H1 (cell line): ENCODE data around the gene SPINK1.

Source experiments
- CEBPB ChIP-seq: IDR thresholded peaks from 2 replicates; pipeline ENCODE4 v1.6.1; 2012; ENCODE audit warnings: low read depth, low read length
- CTCF ChIP-seq, 3 experiments: IDR thresholded peaks; 1 replicate in 2 of 3; 2 replicates in 1 of 3; pipeline versions ENCODE4 v1.5.1 to v1.6.1; 2011; ENCODE audit warnings: low read length in 3 of 3, mild to moderate bottlenecking in 3 of 3, inconsistent platforms in 2 of 3, low read depth in 1 of 3, moderate library complexity in 1 of 3; ENCODE audit not compliant: insufficient read depth in 1 of 3; ENCODE audit errors: control extremely low read depth in 1 of 3
- EP300 ChIP-seq, 2 experiments: IDR thresholded peaks; 1 replicate in 1 of 2; 2 replicates in 1 of 2; pipeline ENCODE4 v1.6.1; 2011 to 2012; ENCODE audit warnings: low read depth in 2 of 2, low read length in 2 of 2, mild to moderate bottlenecking in 2 of 2, borderline replicate concordance in 1 of 2, inconsistent platforms in 1 of 2, moderate library complexity in 1 of 2
- RFX5 ChIP-seq: IDR thresholded peaks from 2 replicates; pipeline ENCODE4 v1.6.1; 2011; ENCODE audit warnings: low read depth, low read length, improper control_type of control experiment, borderline replicate concordance
- TAF1 ChIP-seq: IDR thresholded peaks from 2 replicates; pipeline ENCODE4 v1.6.1; 2011; ENCODE audit warnings: mild to moderate bottlenecking, low read depth, low read length
- TF ChIP-seq, protein P1 (sequence below): IDR thresholded peaks from 2 replicates; pipeline ENCODE4 v1.6.1; 2012; ENCODE audit warnings: inconsistent platforms

- TF ChIP-seq EP300 (IDR thresholded peaks at IDR 0.05; ENCODE audit: borderline replicate concordance in 1 of 2, low read depth in 2 of 2, low read length in 2 of 2): no peak
- TF ChIP-seq TAF1: no peak
- TF ChIP-seq, protein P1, sequence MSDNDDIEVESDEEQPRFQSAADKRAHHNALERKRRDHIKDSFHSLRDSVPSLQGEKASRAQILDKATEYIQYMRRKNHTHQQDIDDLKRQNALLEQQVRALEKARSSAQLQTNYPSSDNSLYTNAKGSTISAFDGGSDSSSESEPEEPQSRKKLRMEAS: no peak
- TF ChIP-seq RFX5: no peak
- TF ChIP-seq CEBPB: no peak
- TF ChIP-seq CTCF (IDR thresholded peaks at IDR 0.05; ENCODE audit: control extremely low read depth in 1 of 3, insufficient read depth in 1 of 3, low read depth in 1 of 3, low read length in 3 of 3): no peak
Observed at GRCh38 chr5:147809830-147810666, 21.4 kb downstream of the SPINK1 start.
